H1 (cell line): ENCODE data around the gene PARG. TPM values are rescaled to one million over a fixed set of nuclear protein-coding genes. Genes with fewer than 3 reads are reported as not detected.

Experiments used
- polyA plus RNA-seq, 7 experiments: library from polyadenylated mRNA; depleted of rRNA in 3 of 7; stranded (reverse) in 5 of 7; unstranded in 2 of 7; fragments of >200 nt in 5 of 7; fragments of 200-250 nt in 2 of 7; gene quantifications; 1 replicate in 5 of 7; 2 replicates in 1 of 7; 4 replicates in 1 of 7; pipeline versions ENCODE4 v1.2.1 to v1.2.3, GENCODE V29; 2011 to 2013; ENCODE audit warnings: missing spikeins in 2 of 7, mixed read lengths in 2 of 7
- small RNA-seq: library from polyadenylated mRNA; stranded (forward); fragments of <200 nt; extraction: miRNeasy Mini kit (QIAGEN cat#:217004); gene quantifications from one replicate; pipeline ENCODE3, GENCODE V24; 2013; ENCODE audit not compliant: insufficient read depth
- total RNA-seq: library from RNA; stranded (reverse); fragmentation: NEBNext Ultra II Directional; extraction: Animal tissue kit (Norgen Biotek cat#: 25700); gene quantifications from 2 replicates; pipeline ENCODE4 v1.2.1, GENCODE V29; 2021

PARG gene
- total and polyA plus RNA-seq, 2 of the 8 experiments (the other 6 are each of a cell fraction or from before 2014, with no cell fraction given): 13.3 to 56.2 TPM

Small RNA genes lying within 50 kb of the gene (small RNA-seq; reads per million reads assigned to genes)
- gene RNA5SP317: not detected
- gene SNORA74C-2: not detected

Other genes starting within 250 kb of the PARG start
- 16.3 and 16.6 TPM in 2 replicates for gene OGDHL, start 179.7 kb downstream of the PARG start, total RNA-seq
- 16.1 and 23.2 TPM in 2 replicates for gene OGDHL, start 179.7 kb downstream of the PARG start, polyA plus RNA-seq (2011; rRNA removed)
- gene TIMM23B, start within 50 bp of the PARG start, total RNA-seq: 13.8 and 14.4 TPM in 2 replicates
- gene TIMM23B, start within 50 bp of the PARG start, polyA plus RNA-seq (2011; rRNA removed): 12.3 and 14.0 TPM in 2 replicates
- 13.0 and 13.2 TPM in 2 replicates for gene AGAP6, start 46.4 kb upstream of the PARG start, total RNA-seq
- gene AGAP6, start 46.4 kb upstream of the PARG start, polyA plus RNA-seq (2011; rRNA removed): 15.3 and 16.4 TPM in 2 replicates
- gene WASHC2A, start 125.9 kb upstream of the PARG start, total RNA-seq: 29.7 and 37.0 TPM in 2 replicates
- 6.0 and 7.5 TPM in 2 replicates for gene WASHC2A, start 125.9 kb upstream of the PARG start, polyA plus RNA-seq (2011; rRNA removed)